GM21529 (cell line): Measurements from ENCODE around the gene ITPK1.

Source experiments
- ATAC-seq: cut with Tn5 transposase; IDR thresholded peaks from one replicate; pipeline ENCODE4 v1.9.1; 2021; ENCODE audit not compliant: unreplicated experiment

ITPK1 gene

GRCh38 chr14:92942576-92942975, 173.1 kb downstream of the ITPK1 start:
- no peak for ATAC-seq

DNA sequence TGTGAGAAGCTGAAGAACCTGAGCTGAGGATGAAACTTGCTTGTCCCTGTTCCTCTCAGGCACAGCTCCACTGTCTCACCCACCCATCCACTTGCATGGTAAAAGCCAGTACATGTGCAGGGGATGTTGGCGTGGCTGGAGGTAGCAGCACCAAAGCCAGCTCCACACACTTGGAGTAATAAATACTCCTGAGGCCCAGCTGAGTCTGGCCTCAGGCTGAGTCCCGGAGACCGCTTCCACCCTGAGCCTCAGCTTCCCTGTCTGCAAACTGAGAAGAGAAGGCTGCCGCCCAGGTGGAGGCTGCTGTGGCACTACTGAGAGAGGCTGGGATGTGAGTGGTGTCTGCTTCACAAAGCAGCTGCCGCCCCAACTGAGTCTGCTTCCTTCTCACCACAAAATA, 173.6 kb downstream of the ITPK1 start:
- ATAC-seq, result no peak

GRCh38 chr14:92941531-92941930, 174.2 kb downstream of the ITPK1 start:
- ATAC-seq, result no peak

- ATAC-seq, result no peak
These were observed 175.2 kb downstream of the ITPK1 start for GRCh38 chr14:92940543-92940942.

- ATAC-seq, result no peak
These were observed 176.0 kb downstream of the ITPK1 start for GRCh38 chr14:92939699-92940098.

DNA sequence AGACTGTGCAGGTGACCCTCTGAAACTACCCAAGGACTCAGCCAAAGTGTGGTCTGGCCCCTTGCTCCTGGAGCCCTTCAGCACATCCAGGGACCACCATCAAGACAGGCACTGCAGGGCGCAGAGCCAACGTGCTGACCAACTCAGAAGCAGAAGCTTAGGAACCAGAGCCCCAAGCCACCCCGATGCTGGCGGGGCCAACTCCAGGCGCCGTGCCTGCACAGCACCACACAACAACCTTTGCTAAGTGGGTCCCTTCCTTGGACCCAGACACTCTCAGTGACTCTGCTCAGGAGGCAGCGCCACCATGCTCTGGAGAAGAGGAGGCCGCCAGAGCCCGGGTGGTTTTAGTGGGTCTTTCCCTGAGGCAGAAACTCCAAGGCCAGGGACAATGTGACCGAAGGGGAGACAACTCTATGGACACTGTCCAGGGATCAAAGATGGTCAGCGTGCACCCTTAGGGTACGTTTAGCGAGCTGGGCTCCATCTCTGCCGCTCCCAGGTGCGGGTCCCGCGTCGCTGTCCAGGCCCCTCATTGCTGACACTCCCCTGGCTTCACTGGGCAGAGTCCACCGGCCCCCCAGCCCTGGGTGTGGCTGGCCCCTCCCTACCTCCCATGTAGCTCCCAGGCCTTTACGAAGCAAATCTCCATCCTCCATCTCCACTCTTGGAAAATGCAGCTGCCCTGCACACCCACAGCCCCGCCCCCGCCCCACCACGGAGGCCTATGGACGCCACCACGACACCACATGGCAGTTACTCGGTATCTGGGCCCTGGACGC, 176.6 kb downstream of the ITPK1 start:
- ATAC-seq, result no peak

GRCh38 chr14:92938235-92938875, 177.4 kb downstream of the ITPK1 start:
- no peak for ATAC-seq

DNA sequence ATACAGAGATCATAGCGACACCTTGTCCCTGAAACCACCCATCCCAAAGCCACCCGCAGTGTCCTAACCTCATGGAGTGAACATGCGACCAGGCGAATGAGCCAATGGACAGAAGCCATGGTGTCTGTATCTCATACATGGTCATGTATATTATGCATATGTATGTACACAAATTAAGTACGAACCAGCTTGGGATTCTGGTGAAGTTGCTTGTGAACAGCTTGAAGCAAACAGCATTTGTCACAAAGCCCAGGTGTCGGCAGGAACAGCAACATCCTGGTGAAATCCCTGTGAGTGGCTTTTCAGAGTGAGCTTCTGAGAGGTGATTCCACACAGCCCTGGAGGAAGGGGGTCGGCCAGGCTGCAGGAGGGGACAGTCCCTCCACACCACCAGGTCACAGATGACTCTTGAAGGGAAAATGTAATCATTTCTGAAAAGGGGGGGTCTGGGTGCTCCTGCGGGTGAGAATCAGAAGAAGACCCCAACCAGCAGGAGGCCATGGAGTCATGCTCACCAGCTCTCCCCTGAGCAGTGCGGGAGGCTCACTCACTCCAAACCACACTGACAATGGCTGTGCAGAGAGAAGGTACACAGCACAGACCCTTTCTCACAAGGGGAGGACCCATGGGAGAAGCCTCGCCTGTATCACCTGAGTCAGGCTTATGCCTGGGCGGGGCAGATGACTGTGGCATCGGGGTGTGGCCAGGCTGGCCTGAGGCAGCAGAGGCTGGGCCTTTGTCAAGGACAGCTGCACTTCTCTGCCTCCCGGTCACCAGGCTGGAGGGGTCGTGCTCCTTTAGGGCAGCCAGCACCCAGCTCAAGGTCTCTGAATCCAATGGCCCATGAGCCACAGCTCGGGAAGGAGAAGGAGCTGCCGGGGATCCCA, 178.4 kb downstream of the ITPK1 start:
- ATAC-seq, result no peak

GRCh38 chr14:92936085-92936484, 179.6 kb downstream of the ITPK1 start:
- no peak for ATAC-seq

GRCh38 chr14:92935446-92935845, 180.3 kb downstream of the ITPK1 start:
- no peak for ATAC-seq

- no peak for ATAC-seq
These were observed 181.3 kb downstream of the ITPK1 start for GRCh38 chr14:92934196-92935085.

GRCh38 chr14:92933481-92933880, 182.2 kb downstream of the ITPK1 start:
- ATAC-seq, result no peak

GRCh38 chr14:92932448-92933395, 183.0 kb downstream of the ITPK1 start:
- no peak for ATAC-seq

DNA sequence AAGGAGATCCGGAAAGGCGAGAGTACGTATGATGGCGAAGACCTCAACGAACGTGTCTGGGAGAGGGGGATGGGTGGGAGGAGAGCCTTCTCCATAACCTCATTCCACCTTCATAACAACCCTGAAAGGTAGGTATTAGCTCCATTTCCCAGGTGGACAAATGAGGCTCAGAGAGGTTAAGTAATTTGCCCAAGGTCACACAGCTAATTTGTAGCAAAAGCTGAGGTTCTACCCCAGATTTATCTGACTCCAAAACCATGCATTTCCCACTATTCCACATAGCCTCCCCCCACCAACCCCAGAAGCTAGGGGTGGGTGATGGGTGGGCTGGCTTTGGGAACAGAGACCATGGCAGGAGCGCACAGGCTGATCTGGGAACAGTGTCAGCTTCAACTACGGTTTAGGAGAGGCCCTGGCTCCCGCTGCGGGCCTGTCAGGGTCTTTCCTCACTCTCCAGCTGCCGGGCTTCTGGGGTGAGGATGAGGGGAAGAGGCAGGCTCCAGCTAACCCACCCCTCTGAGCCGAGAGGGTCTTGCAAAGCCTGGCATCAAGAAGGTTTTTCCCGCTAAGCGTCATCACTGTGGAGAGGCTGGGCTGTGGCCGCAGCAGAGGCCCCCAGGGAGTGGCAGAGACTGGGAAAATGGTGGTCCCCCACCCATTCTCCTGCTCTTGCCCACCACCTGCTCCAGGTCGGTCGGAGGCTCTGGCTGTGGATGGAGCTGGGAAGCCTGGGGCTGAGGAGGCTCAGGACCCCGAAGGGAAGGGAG, 183.9 kb downstream of the ITPK1 start:
- ATAC-seq, result no peak

- ATAC-seq, result no peak
These were observed 184.8 kb downstream of the ITPK1 start for GRCh38 chr14:92930737-92931602.

- ATAC-seq, result no peak
These were observed 185.8 kb downstream of the ITPK1 start for GRCh38 chr14:92929689-92930608.
